B cell (primary cell): ENCODE results near the gene NME7. TPM values are rescaled to one million over a fixed set of nuclear protein-coding genes. Genes with fewer than 3 reads are reported as not detected.

Source experiments
- ATAC-seq: fragments of 200-7000 bp; cut with Tn5 transposase; one replicate; pipeline ENCODE4 v1.10.0; 2021; ENCODE audit warnings: low read depth, mild to moderate bottlenecking, moderate number of reproducible peaks, moderate library complexity
- CTCF ChIA-PET: fragments of 350-600 bp; sonication (Branson Sonifier 250); formaldehyde crosslinking; loops from one replicate; lab custom pipeline; 2021; ENCODE audit warnings: antibody characterized with exemption, inconsistent platforms; lab: Charles Lee
- POLR2A ChIA-PET: fragments of 350-600 bp; sonication (Branson Sonifier 250); formaldehyde crosslinking; loops from one replicate; lab custom pipeline; 2021; ENCODE audit warnings: antibody characterized with exemption; lab: Charles Lee
- DNase-seq: peaks from one replicate; pipeline ENCODE4 v3.0.0; 2013
- H2AFZ ChIP-seq: 2 replicates; pipeline ENCODE4 v1.6.1; 2012; ENCODE audit warnings: mild to moderate bottlenecking, low read depth, low read length; ENCODE audit not compliant: insufficient read depth, poor library complexity, severe bottlenecking
- H3K27ac ChIP-seq, 2 donors: 1 replicate in 1 of 2; 2 replicates in 1 of 2; pipeline ENCODE4 v1.5.1; 2012 to 2013; ENCODE audit warnings: low read length in 2 of 2, mild to moderate bottlenecking in 2 of 2, moderate library complexity in 1 of 2
- H3K27me3 ChIP-seq, 4 experiments: fragments of 200-600 bp in 1 of 4; sonication (generic) in 1 of 4; replicated peaks in 1 of 4; 1 replicate in 2 of 4; 2 replicates in 2 of 4; pipeline versions ENCODE4 v1.6.1 to v1.7.0; 2013 to 2016; ENCODE audit warnings: low read length in 3 of 4, mild to moderate bottlenecking in 2 of 4, mixed read lengths in 1 of 4, moderate library complexity in 1 of 4; ENCODE audit not compliant: insufficient read depth in 4 of 4, control insufficient read depth in 3 of 4; ENCODE audit errors: control extremely low read depth in 1 of 4
- H3K36me3 ChIP-seq, 2 experiments: replicated peaks in 1 of 2; 1 replicate in 1 of 2; 2 replicates in 1 of 2; pipeline versions ENCODE4 v1.6.1 to v1.7.1; 2013; ENCODE audit warnings: low read length in 1 of 2; ENCODE audit not compliant: insufficient read depth in 2 of 2, control insufficient read depth in 1 of 2; ENCODE audit errors: control extremely low read depth in 1 of 2, extremely low read depth in 1 of 2
- H3K4me1 ChIP-seq, 2 donors: fragments of 200-600 bp in 1 of 2; sonication (generic) in 1 of 2; 1 replicate in 1 of 2; 2 replicates in 1 of 2; pipeline versions ENCODE4 v1.5.1 to v1.6.1; 2013 to 2017; ENCODE audit warnings: low read length in 2 of 2; ENCODE audit not compliant: control insufficient read depth in 2 of 2, insufficient read depth in 2 of 2
- H3K4me2 ChIP-seq: replicated peaks from 2 replicates; pipeline ENCODE3; 2012; ENCODE audit warnings: mild to moderate bottlenecking, low read depth, low read length; ENCODE audit not compliant: poor library complexity, severe bottlenecking
- H3K4me3 ChIP-seq, 5 experiments: fragments of 200-600 bp in 1 of 5; sonication (generic) in 1 of 5; 1 replicate in 3 of 5; 2 replicates in 2 of 5; pipeline versions ENCODE4 v1.5.1 to v1.7.0; 2011 to 2016; ENCODE audit warnings: low read length in 4 of 5, mild to moderate bottlenecking in 4 of 5, low read depth in 2 of 5, control low read depth in 1 of 5, moderate library complexity in 1 of 5; ENCODE audit not compliant: insufficient read depth in 1 of 5; ENCODE audit errors: control extremely low read depth in 1 of 5, extremely low read depth in 1 of 5
- H3K79me2 ChIP-seq: fragments of 200-600 bp; sonication (generic); one replicate; pipeline ENCODE4 v1.6.0; 2016; ENCODE audit warnings: low read length; ENCODE audit not compliant: control insufficient read depth, insufficient read depth
- H3K9ac ChIP-seq: fragments of 200-600 bp; sonication (generic); 2 replicates; pipeline ENCODE4 v1.6.1; 2017; ENCODE audit warnings: mild to moderate bottlenecking, low read length, moderate library complexity
- H3K9me3 ChIP-seq, 3 donors: one replicate each; pipeline versions ENCODE4 v1.6.1 to v1.7.1; 2013; ENCODE audit warnings: low read length in 2 of 3; ENCODE audit not compliant: control insufficient read depth in 2 of 3, insufficient read depth in 1 of 3; ENCODE audit errors: control extremely low read depth in 1 of 3
- H4K20me1 ChIP-seq: 2 replicates; pipeline ENCODE4 v1.6.0; 2012; ENCODE audit warnings: mild to moderate bottlenecking, low read length; ENCODE audit not compliant: insufficient read depth, control insufficient read depth, poor library complexity, severe bottlenecking
- H3K27ac Mint-ChIP-seq: one replicate; pipeline ENCODE4 v1.8.0; 2021; ENCODE audit warnings: mixed read lengths
- H3K27me3 Mint-ChIP-seq: one replicate; pipeline ENCODE4 v1.8.0; 2021; ENCODE audit warnings: mixed read lengths
- H3K4me1 Mint-ChIP-seq: one replicate; pipeline ENCODE4 v1.8.0; 2021; ENCODE audit warnings: mixed read lengths
- H3K4me3 Mint-ChIP-seq: one replicate; pipeline ENCODE4 v1.8.0; 2021; ENCODE audit warnings: mixed read lengths
- H3K9me3 Mint-ChIP-seq: one replicate; pipeline ENCODE4 v1.8.0; 2022; ENCODE audit warnings: mixed read lengths; ENCODE audit not compliant: insufficient read depth
- CTCF ChIP-seq: fragments of 200-600 bp; IDR thresholded peaks from one replicate; pipeline ENCODE4 v1.8.0; 2022; ENCODE audit warnings: antibody characterized with exemption, mild to moderate bottlenecking
- EZH2 ChIP-seq: IDR thresholded peaks from 2 replicates; pipeline ENCODE4 v1.6.1; 2012; ENCODE audit warnings: borderline replicate concordance, low read depth, mild to moderate bottlenecking, moderate library complexity, low read length; ENCODE audit not compliant: insufficient read depth, poor library complexity, severe bottlenecking
- WGBS: methylation state at CpG from one replicate; pipeline ENCODE4 v1.1.5; 2013; ENCODE audit warnings: missing lambda C conversion rate; ENCODE audit not compliant: insufficient coverage; 5-methylcytosine and 5-hydroxymethylcytosine counted together
- intact Hi-C: fragments of 100-400 bp; cut with micrococcal nuclease; formaldehyde crosslinking; loops from one replicate; pipeline ENCODE4 v1.10.0; 2022
- polyA plus RNA-seq: library from polyadenylated mRNA; depleted of rRNA; stranded (reverse); fragments of >200 nt; gene quantifications from 2 replicates; pipeline ENCODE4 v1.2.3, GENCODE V29; 2012
- total RNA-seq, 2 donors: library from RNA; stranded (reverse); fragments of 120-200 nt in 1 of 2; gene quantifications; 1 replicate in 1 of 2; 2 replicates in 1 of 2; pipeline versions ENCODE4 v1.2.3 to v1.2.4, GENCODE V29; 2013 to 2022

Gene NME7
- total and polyA plus RNA-seq, 2 donors (not counting 1 experiment from before 2014, with no cell fraction given), result 3.3 to 14.3 TPM

- Histone ChIP-seq H3K4me3 (no peak overlapping the region), H3K79me2 (no peaks in the 10 kb centered on the region), H3K9ac (no peak overlapping the region), H3K4me1 (no peaks in the 10 kb centered on the region), H2AFZ (no peak overlapping the region), H4K20me1 (no peaks in the 10 kb centered on the region), H3K36me3 (no peaks in the 10 kb centered on the region), H3K9me3 (no peaks in the 10 kb centered on the region), H3K27ac (no peak overlapping the region), H3K27me3 (no peaks in the 10 kb centered on the region), H3K4me2 (no peak overlapping the region)
- H3K4me1 Mint-ChIP-seq, result no peaks in the 10 kb centered on the region
- H3K9me3 Mint-ChIP-seq, result no peaks in the 10 kb centered on the region
- CTCF ChIA-PET, result interaction anchor here (0.6 to 11.9 kb wide), 28 partner anchors 9 to 1265 kb away, joined by 3 to 257 read pairs (median 4); partner anchors contain the start of genes BLZF1, METTL18 and NME7
- intact Hi-C loops, result loop anchor here (1.0 kb wide), 1 partner anchor 1006 kb away; no protein-coding TSS in a partner anchor
- H3K27ac Mint-ChIP-seq, result no peak overlapping the region
- DNase-seq (no peak), ATAC-seq (no peak)
- no peak overlapping the region for H3K4me3 Mint-ChIP-seq
- no peaks in the 10 kb centered on the region for H3K27me3 Mint-ChIP-seq
- TF ChIP-seq CTCF, result no peak
- no peak for TF ChIP-seq EZH2
- WGBS, result no CpG with 5 or more reads among the region's 2 CpGs
- POLR2A ChIA-PET, result no interaction called here
Observed at GRCh38 chr1:169347688-169348382, 19.8 kb downstream of the NME7 start.

GRCh38 chr1:169346036-169346589 is 21.5 kb downstream of the NME7 start:
- DNase-seq (no peak), ATAC-seq (no peak)
- Histone ChIP-seq H3K4me3 (no peak overlapping the region), H3K36me3 (no peaks in the 10 kb centered on the region), H3K4me1 (no peaks in the 10 kb centered on the region), H2AFZ (no peak overlapping the region), H4K20me1 (no peaks in the 10 kb centered on the region), H3K9ac (no peak overlapping the region), H3K27ac (no peak overlapping the region), H3K27me3 (no peaks in the 10 kb centered on the region), H3K79me2 (no peaks in the 10 kb centered on the region), H3K9me3 (peaks cover 0 to 5% (median 0%) of the 10 kb centered on the region in 3 donors), H3K4me2 (no peak overlapping the region)
- POLR2A ChIA-PET, result no interaction called here
- CTCF ChIA-PET, result interaction anchor here (1.1 to 11.9 kb wide), 4 partner anchors 14 to 1002 kb away, joined by 3 to 257 read pairs (median 8); no protein-coding TSS in a partner anchor
- H3K9me3 Mint-ChIP-seq, result no peaks in the 10 kb centered on the region
- H3K4me3 Mint-ChIP-seq, result no peak overlapping the region
- TF ChIP-seq CTCF, result no peak
- TF ChIP-seq EZH2, result no peak
- intact Hi-C loops, result no loop called here
- WGBS, result 100% methylated on average over 3 of the region's 3 CpGs
- no peaks in the 10 kb centered on the region for H3K27me3 Mint-ChIP-seq
- peaks cover 2% of the 10 kb centered on the region for H3K4me1 Mint-ChIP-seq
- H3K27ac Mint-ChIP-seq, result no peak overlapping the region
